MCF 10A (cell line): ENCODE data around the gene UTY. TPM values are rescaled to one million over a fixed set of nuclear protein-coding genes. Genes with fewer than 3 reads are reported as not detected.
"Not testable (repeated sequence)": the region's sequence is repeated elsewhere in the genome, so short reads cannot be mapped to it uniquely, and the experiment has no call there.

Experiments used
- BruUV-seq: library from RNA; stranded (reverse); fragments of 400-500 nt; replicated peaks from 2 replicates; lab custom pipeline; 2021; lab: Mats Ljungman, UMichigan
- CTCF ChIA-PET: fragments of 300-600 bp; sonication (Branson Sonifier 250); formaldehyde crosslinking; extraction: SDS; loops from one replicate; lab custom pipeline; 2021; ENCODE audit warnings: antibody characterized with exemption, inconsistent platforms; lab: Yijun Ruan, JAX
- POLR2A ChIA-PET: fragments of 300-600, 350-650 bp; sonication (Branson Sonifier 250); formaldehyde crosslinking; extraction: SDS; loops from one replicate; lab custom pipeline; 2020; ENCODE audit warnings: antibody characterized with exemption, inconsistent platforms; lab: Yijun Ruan, JAX
- DNase-seq: peaks from one replicate; pipeline ENCODE4 v3.0.0-alpha.2; 2018; ENCODE audit not compliant: unreplicated experiment
- H3K27ac Mint-ChIP-seq: one replicate; pipeline ENCODE4 v1.8.0; 2022; ENCODE audit warnings: mild to moderate bottlenecking, low read depth, mixed read lengths; ENCODE audit not compliant: unreplicated experiment
- H3K27me3 Mint-ChIP-seq: one replicate; pipeline ENCODE4 v1.8.0; 2022; ENCODE audit warnings: mixed read lengths; ENCODE audit not compliant: insufficient read depth, unreplicated experiment
- H3K36me3 Mint-ChIP-seq: one replicate; pipeline ENCODE4 v1.8.0; 2022; ENCODE audit warnings: mild to moderate bottlenecking, moderate library complexity, mixed read lengths; ENCODE audit not compliant: insufficient read depth, unreplicated experiment
- H3K4me1 Mint-ChIP-seq: one replicate; pipeline ENCODE4 v1.8.0; 2022; ENCODE audit warnings: mixed read lengths; ENCODE audit not compliant: insufficient read depth, unreplicated experiment
- H3K4me3 Mint-ChIP-seq: one replicate; pipeline ENCODE4 v1.8.0; 2022; ENCODE audit warnings: mild to moderate bottlenecking, moderate library complexity, mixed read lengths; ENCODE audit not compliant: unreplicated experiment
- H3K9me3 Mint-ChIP-seq: one replicate; pipeline ENCODE4 v1.8.0; 2022; ENCODE audit warnings: mixed read lengths; ENCODE audit not compliant: unreplicated experiment
- CTCF ChIP-seq: fragments of 200-600 bp; IDR thresholded peaks from one replicate; pipeline ENCODE4 v1.8.0; 2022; ENCODE audit warnings: antibody characterized with exemption, mild to moderate bottlenecking; ENCODE audit not compliant: unreplicated experiment
- intact Hi-C: fragments of 100-400 bp; cut with micrococcal nuclease; formaldehyde crosslinking; loops from 2 replicates; pipeline ENCODE4 v1.14.1; 2022
- total RNA-seq: library from RNA; stranded (reverse); gene quantifications from 2 replicates; pipeline ENCODE4 v1.2.3, GENCODE V29; 2022

UTY gene
- total RNA-seq, 1 experiment from 2014 or later, result not detected

GRCh38 chrY:13271706-13272105 is 208.1 kb downstream of the UTY start:
- CTCF ChIA-PET, result no interaction called here
- no peaks in the 10 kb centered on the region for H3K4me1 Mint-ChIP-seq

GRCh38 chrY:13253941-13254440 is 225.8 kb downstream of the UTY start:
- H3K9me3 Mint-ChIP-seq, POLR2A ChIA-PET: not testable (repeated sequence)

More at GRCh38 chrY:13271706-13272105, 208.1 kb downstream of the UTY start:
- POLR2A ChIA-PET, result no interaction called here
- no peak for TF ChIP-seq CTCF
- Mint-ChIP-seq H3K27ac (no peak overlapping the region), H3K4me3 (no peak overlapping the region), H3K9me3 (no peaks in the 10 kb centered on the region), H3K36me3 (no peaks in the 10 kb centered on the region), H3K27me3 (no peaks in the 10 kb centered on the region)
- no peak for DNase-seq
- BruUV-seq, result no TSS peak
- intact Hi-C loops, result no loop called here

GRCh38 chrY:13250421-13250820 is 229.4 kb downstream of the UTY start:
- DNase-seq, result no peak
- CTCF ChIA-PET, result no interaction called here
- H3K27me3 Mint-ChIP-seq, result no peaks in the 10 kb centered on the region
- no peaks in the 10 kb centered on the region for H3K4me1 Mint-ChIP-seq
- no peaks in the 10 kb centered on the region for H3K36me3 Mint-ChIP-seq
- TF ChIP-seq CTCF, result no peak
- no peak overlapping the region for H3K27ac Mint-ChIP-seq
- intact Hi-C loops, result no loop called here
- no peak overlapping the region for H3K4me3 Mint-ChIP-seq
- H3K9me3 Mint-ChIP-seq, result no peaks in the 10 kb centered on the region
- BruUV-seq, result no TSS peak
- POLR2A ChIA-PET, result no interaction called here

More at GRCh38 chrY:13253941-13254440, 225.8 kb downstream of the UTY start:
- H3K27me3 Mint-ChIP-seq, CTCF ChIA-PET, DNase-seq, BruUV-seq, H3K4me1 Mint-ChIP-seq, H3K27ac Mint-ChIP-seq, intact Hi-C loops, H3K36me3 Mint-ChIP-seq, H3K4me3 Mint-ChIP-seq: not testable (repeated sequence)

GRCh38 chrY:13243716-13244115 is 236.1 kb downstream of the UTY start:
- POLR2A ChIA-PET, result no interaction called here
- intact Hi-C loops, result no loop called here
- no peak for TF ChIP-seq CTCF
- H3K9me3 Mint-ChIP-seq, result no peaks in the 10 kb centered on the region
- CTCF ChIA-PET, result no interaction called here
- no peak overlapping the region for H3K4me3 Mint-ChIP-seq
- no peaks in the 10 kb centered on the region for H3K36me3 Mint-ChIP-seq
- no peak for DNase-seq
- no peak overlapping the region for H3K27ac Mint-ChIP-seq
- H3K27me3 Mint-ChIP-seq, result no peaks in the 10 kb centered on the region
- H3K4me1 Mint-ChIP-seq, result no peaks in the 10 kb centered on the region
- BruUV-seq, result no TSS peak

- no peaks in the 10 kb centered on the region for H3K36me3 Mint-ChIP-seq
- H3K4me1 Mint-ChIP-seq, result no peaks in the 10 kb centered on the region
- no peak for DNase-seq
- intact Hi-C loops, result no loop called here
- ChIA-PET CTCF (no interaction called here), POLR2A (no interaction called here)
- BruUV-seq, result no TSS peak
- no peak overlapping the region for H3K4me3 Mint-ChIP-seq
- no peaks in the 10 kb centered on the region for H3K9me3 Mint-ChIP-seq
- no peaks in the 10 kb centered on the region for H3K27me3 Mint-ChIP-seq
- TF ChIP-seq CTCF, result no peak
- H3K27ac Mint-ChIP-seq, result no peak overlapping the region
These were observed 245.9 kb downstream of the UTY start for GRCh38 chrY:13233901-13234300.
